Testis (tissue), 3 donors: ENCODE measurements around the gene POLR2J. TPM values are rescaled to one million over a fixed set of nuclear protein-coding genes. Genes with fewer than 3 reads are reported as not detected.

Source experiments
- DNase-seq: peaks from one replicate; pipeline ENCODE4 v3.0.0-alpha.2; 2019
- H3K27ac ChIP-seq, 2 donors: fragments of 200-600 bp; sonication (generic); one replicate each; pipeline ENCODE4 v1.5.1; 2019
- H3K27me3 ChIP-seq: fragments of 200-600 bp; sonication (generic); one replicate; pipeline ENCODE4 v1.5.1; 2019
- H3K36me3 ChIP-seq: fragments of 200-600 bp; sonication (generic); one replicate; pipeline ENCODE4 v1.5.1; 2017; ENCODE audit warnings: low read depth; ENCODE audit errors: missing control alignments
- H3K4me1 ChIP-seq: fragments of 200-600 bp; sonication (generic); one replicate; pipeline ENCODE4 v1.5.1; 2019
- H3K4me3 ChIP-seq, 2 donors: fragments of 200-600 bp; sonication (generic); one replicate each; pipeline ENCODE4 v1.5.1; 2017 to 2019
- H3K9me3 ChIP-seq: fragments of 200-600 bp; sonication (generic); one replicate; pipeline ENCODE4 v1.5.1; 2017
- CTCF ChIP-seq, 3 experiments: fragments of 450-650 bp in 2 of 3; fragments of 200-600 bp in 1 of 3; sonication (generic) in 1 of 3; IDR thresholded peaks; one replicate each; pipeline ENCODE4 v1.5.1; 2016 to 2019; ENCODE audit warnings: antibody characterized with exemption in 3 of 3, mild to moderate bottlenecking in 2 of 3, moderate library complexity in 1 of 3
- POLR2A ChIP-seq: fragments of 450-650 bp; IDR thresholded peaks from one replicate; pipeline ENCODE4 v1.6.1; 2017; ENCODE audit warnings: antibody characterized with exemption, mild to moderate bottlenecking, moderate library complexity
- WGBS, 2 donors: methylation state at CpG; one replicate each; pipeline ENCODE4 v1.1.5; 2018; 5-methylcytosine and 5-hydroxymethylcytosine counted together
- intact Hi-C: fragments of 100-400 bp; cut with DNase I; formaldehyde crosslinking; loops from one replicate; pipeline ENCODE4 v1.15.1; 2023; ENCODE audit warnings: low total_unique reads
- microRNA-seq, 2 donors: library from miRNA; unstranded; fragments of <30 nt; microRNA quantifications; one replicate each; pipeline ENCODE4, GENCODE V29; 2016; ENCODE audit warnings: borderline number of aligned reads in 2 of 2, borderline replicate concordance in 1 of 2
- polyA plus RNA-seq: library from polyadenylated mRNA; stranded (reverse); fragments of 350-450 nt; fragmentation: Illumina TruSeq; extraction: RNeasy Lipid Tissue Mini Kit (QIAGEN cat#74804); gene quantifications from one replicate; pipeline ENCODE4 v1.2.3, GENCODE V29; 2014; ENCODE audit warnings: low read depth, low replicate concordance; ENCODE audit not compliant: insufficient read depth
- total RNA-seq, 2 donors: library from RNA; depleted of rRNA; stranded (reverse); fragments of >200 nt; gene quantifications; one replicate each; pipeline ENCODE4 v1.2.3, GENCODE V29; 2016

The POLR2J gene
- total and polyA plus RNA-seq, 3 donors from 2014 or later = 33.9 to 73.1 (median 46.0) TPM

GRCh38 chr7:102426268-102427018 is 52.3 kb downstream of the POLR2J start:
- Histone ChIP-seq H3K4me1 (no peaks in the 10 kb centered on the region), H3K27ac (no peak overlapping the region), H3K4me3 (no peak overlapping the region), H3K36me3 (no peaks in the 10 kb centered on the region), H3K27me3 (no peaks in the 10 kb centered on the region), H3K9me3 (no peaks in the 10 kb centered on the region)
- intact Hi-C loops = no loop called here
- 85 to 87% methylated on average over 16 of the region's 16 CpGs for WGBS, 2 donors
- DNase-seq = no peak
- TF ChIP-seq POLR2A = no peak
- no peak for TF ChIP-seq CTCF (IDR thresholded peaks at IDR 0.05)

GRCh38 chr7:102425639-102426267 is 53.0 kb downstream of the POLR2J start:
- H3K4me3 ChIP-seq = no peak overlapping the region
- intact Hi-C loops = no loop called here
- H3K36me3 ChIP-seq = no peaks in the 10 kb centered on the region
- no peaks in the 10 kb centered on the region for H3K9me3 ChIP-seq
- no peak for DNase-seq
- no peaks in the 10 kb centered on the region for H3K4me1 ChIP-seq
- no peaks in the 10 kb centered on the region for H3K27me3 ChIP-seq
- no peak overlapping the region for H3K27ac ChIP-seq
- WGBS, 2 donors = 75 to 84% methylated on average over 15 to 25 of the region's 25 CpGs
- TF ChIP-seq POLR2A (no peak), CTCF (IDR thresholded peaks at IDR 0.05) (no peak)

GRCh38 chr7:102424787-102425218 is 53.9 kb downstream of the POLR2J start:
- Histone ChIP-seq H3K27ac (no peak overlapping the region), H3K4me1 (no peaks in the 10 kb centered on the region), H3K36me3 (no peaks in the 10 kb centered on the region), H3K27me3 (no peaks in the 10 kb centered on the region), H3K4me3 (no peak overlapping the region), H3K9me3 (no peaks in the 10 kb centered on the region)
- DNase-seq = no peak
- TF ChIP-seq CTCF (IDR thresholded peaks at IDR 0.05) = no peak
- no peak for TF ChIP-seq POLR2A
- intact Hi-C loops = no loop called here
- WGBS, 2 donors = 85 to 88% methylated on average over 7 to 13 of the region's 13 CpGs

GRCh38 chr7:102424129-102424551 is 54.6 kb downstream of the POLR2J start:
- DNase-seq = no peak
- no peaks in the 10 kb centered on the region for H3K4me1 ChIP-seq
- WGBS, 2 donors = 59 to 62% methylated on average over 7 to 12 of the region's 12 CpGs
- no peaks in the 10 kb centered on the region for H3K27me3 ChIP-seq
- H3K27ac ChIP-seq = no peak overlapping the region
- TF ChIP-seq CTCF (IDR thresholded peaks at IDR 0.05) = no peak
- no peak for TF ChIP-seq POLR2A
- intact Hi-C loops = no loop called here
- H3K9me3 ChIP-seq = no peaks in the 10 kb centered on the region
- no peaks in the 10 kb centered on the region for H3K36me3 ChIP-seq
- no peak overlapping the region for H3K4me3 ChIP-seq

Small RNA genes lying within 50 kb of the gene (microRNA-seq; reads per million reads assigned to microRNA genes)
- 0.69 to 5.6 reads per million in 2 donors for gene MIR4467
- 3.5 to 4.8 reads per million in 2 donors for gene MIR5090

Other genes with a start within 250 kb of the POLR2J start
- 10 to 100 TPM; 22.8 to 26.6 TPM for gene SH2B2, start 192.1 kb downstream of the POLR2J start, total RNA-seq
- 4.6 TPM for gene SH2B2, start 192.1 kb downstream of the POLR2J start, polyA plus RNA-seq
- 1 to 10 TPM; 2.3 to 5.2 TPM for gene SPDYE6, start 122.5 kb downstream of the POLR2J start, total RNA-seq
- 6.7 TPM for gene SPDYE6, start 122.5 kb downstream of the POLR2J start, polyA plus RNA-seq
- gene PRKRIP1, start 82.6 kb downstream of the POLR2J start, total RNA-seq = 10 to 100 TPM; 52.5 to 71.1 TPM
- gene PRKRIP1, start 82.6 kb downstream of the POLR2J start, polyA plus RNA-seq = 50.8 TPM
- gene ORAI2, start 45.3 kb downstream of the POLR2J start, total RNA-seq = 10 to 100 TPM in 1 of 2 donors, 1 to 10 TPM in 1; 9.7 to 10.3 TPM
- gene ORAI2, start 45.3 kb downstream of the POLR2J start, polyA plus RNA-seq = 9.9 TPM
- 10 to 100 TPM; 26.7 to 27.7 TPM for gene ALKBH4, start 14.1 kb downstream of the POLR2J start, total RNA-seq
- 9.3 TPM for gene ALKBH4, start 14.1 kb downstream of the POLR2J start, polyA plus RNA-seq
- 100 to 1,000 TPM; 221 to 350 TPM for gene LRWD1, start 13.9 kb downstream of the POLR2J start, total RNA-seq
- gene LRWD1, start 13.9 kb downstream of the POLR2J start, polyA plus RNA-seq = 540 TPM
- gene RASA4B, start 38.9 kb upstream of the POLR2J start, total RNA-seq = 10 to 100 TPM; 11.5 to 15.7 TPM
- 18.5 TPM for gene RASA4B, start 38.9 kb upstream of the POLR2J start, polyA plus RNA-seq
- 10 to 100 TPM in 1 of 2 donors, 1 to 10 TPM in 1; 5.6 to 10.5 TPM for gene UPK3BL2, start 64.8 kb upstream of the POLR2J start, total RNA-seq
- gene UPK3BL2, start 64.8 kb upstream of the POLR2J start, polyA plus RNA-seq = 4.4 TPM
- 10 to 100 TPM in 1 of 2 donors, 1 to 10 TPM in 1; 5.4 to 15.6 TPM for gene SPDYE2, start 72.3 kb upstream of the POLR2J start, total RNA-seq
- gene SPDYE2, start 72.3 kb upstream of the POLR2J start, polyA plus RNA-seq = 19.5 TPM
- 10 to 100 TPM; 31.3 to 45.5 TPM for gene POLR2J3, start 93.7 kb upstream of the POLR2J start, total RNA-seq
- 66.4 TPM for gene POLR2J3, start 93.7 kb upstream of the POLR2J start, polyA plus RNA-seq
- 10 to 100 TPM; 28.0 to 49.0 TPM for gene RASA4, start 137.8 kb upstream of the POLR2J start, total RNA-seq
- 43.3 TPM for gene RASA4, start 137.8 kb upstream of the POLR2J start, polyA plus RNA-seq
- 10 to 100 TPM; 22.5 to 24.2 TPM for gene UPK3BL1, start 163.9 kb upstream of the POLR2J start, total RNA-seq
- gene UPK3BL1, start 163.9 kb upstream of the POLR2J start, polyA plus RNA-seq = 27.4 TPM
- gene SPDYE2B, start 171.4 kb upstream of the POLR2J start, total RNA-seq = 10 to 100 TPM in 1 of 2 donors, 1 to 10 TPM in 1; 1.4 to 10.6 TPM
- gene SPDYE2B, start 171.4 kb upstream of the POLR2J start, polyA plus RNA-seq = 3.3 TPM
- 10 to 100 TPM in 1 of 2 donors, 1 to 10 TPM in 1; 7.6 to 10.2 TPM for gene POLR2J2, start 192.7 kb upstream of the POLR2J start, total RNA-seq
- 1.4 TPM for gene POLR2J2, start 192.7 kb upstream of the POLR2J start, polyA plus RNA-seq